Transverse colon (tissue), 3 donors: ENCODE results near the gene RNLS.

Source experiments
- POLR2A ChIP-seq: fragments of 450-650 bp; IDR thresholded peaks from one replicate; pipeline ENCODE4 v1.6.1; 2016; ENCODE audit warnings: antibody characterized with exemption, mild to moderate bottlenecking, moderate library complexity
- TF ChIP-seq, protein P1 (sequence below), 5 experiments: fragments of 200-600 bp in 3 of 5; fragments of 450-650 bp in 2 of 5; sonication (generic) in 3 of 5; IDR thresholded peaks; 1 replicate in 2 of 5; 2 replicates in 3 of 5; pipeline ENCODE4 v1.5.1; 2016 to 2017; ENCODE audit warnings: antibody characterized with exemption in 5 of 5, inconsistent platforms in 3 of 5, mild to moderate bottlenecking in 2 of 5, moderate library complexity in 1 of 5

DNA sequence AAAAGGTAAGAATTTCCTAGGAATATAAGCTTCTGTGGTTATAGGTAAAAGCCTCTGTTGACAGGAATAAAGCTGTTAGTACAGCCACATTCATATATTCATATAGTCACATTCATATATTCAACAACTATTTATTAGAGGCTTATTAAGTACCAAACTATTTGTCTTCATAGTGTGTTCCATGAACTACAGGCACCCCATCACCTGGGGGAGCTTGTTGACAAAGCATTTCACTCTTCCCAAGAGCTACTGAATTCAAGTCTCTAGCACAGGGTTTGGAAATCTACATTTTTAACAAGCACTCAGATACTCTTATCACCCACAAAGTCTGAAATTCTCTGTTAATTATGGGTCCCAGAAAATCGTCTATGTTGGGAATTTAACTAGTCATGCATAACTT, 110.6 kb downstream of the RNLS start:
- TF ChIP-seq, protein P1, sequence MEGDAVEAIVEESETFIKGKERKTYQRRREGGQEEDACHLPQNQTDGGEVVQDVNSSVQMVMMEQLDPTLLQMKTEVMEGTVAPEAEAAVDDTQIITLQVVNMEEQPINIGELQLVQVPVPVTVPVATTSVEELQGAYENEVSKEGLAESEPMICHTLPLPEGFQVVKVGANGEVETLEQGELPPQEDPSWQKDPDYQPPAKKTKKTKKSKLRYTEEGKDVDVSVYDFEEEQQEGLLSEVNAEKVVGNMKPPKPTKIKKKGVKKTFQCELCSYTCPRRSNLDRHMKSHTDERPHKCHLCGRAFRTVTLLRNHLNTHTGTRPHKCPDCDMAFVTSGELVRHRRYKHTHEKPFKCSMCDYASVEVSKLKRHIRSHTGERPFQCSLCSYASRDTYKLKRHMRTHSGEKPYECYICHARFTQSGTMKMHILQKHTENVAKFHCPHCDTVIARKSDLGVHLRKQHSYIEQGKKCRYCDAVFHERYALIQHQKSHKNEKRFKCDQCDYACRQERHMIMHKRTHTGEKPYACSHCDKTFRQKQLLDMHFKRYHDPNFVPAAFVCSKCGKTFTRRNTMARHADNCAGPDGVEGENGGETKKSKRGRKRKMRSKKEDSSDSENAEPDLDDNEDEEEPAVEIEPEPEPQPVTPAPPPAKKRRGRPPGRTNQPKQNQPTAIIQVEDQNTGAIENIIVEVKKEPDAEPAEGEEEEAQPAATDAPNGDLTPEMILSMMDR (IDR thresholded peaks at IDR 0.05), result no peak
- no peak for TF ChIP-seq POLR2A
